H1 (cell line): ENCODE measurements around the gene CPTP. TPM values are rescaled to one million over a fixed set of nuclear protein-coding genes. Genes with fewer than 3 reads are reported as not detected.

Source experiments
- CTCF ChIA-PET: fragments of 300-600 bp; sonication (Branson Sonifier 250); formaldehyde crosslinking; loops from one replicate; lab custom pipeline; 2021; ENCODE audit not compliant: partially characterized antibody; lab: Charles Lee
- POLR2A ChIA-PET: fragments of 300-600 bp; sonication (Branson Sonifier 250); formaldehyde crosslinking; loops from one replicate; lab custom pipeline; 2021; ENCODE audit warnings: inconsistent platforms; ENCODE audit not compliant: partially characterized antibody; lab: Charles Lee
- DNase-seq, 2 experiments: peaks; one replicate each; pipeline versions ENCODE4 v3.0.0 to v3.0.0-alpha.2; 2010 to 2022; ENCODE audit warnings: low spot score in 2 of 2, low read depth in 1 of 2, mixed read lengths in 1 of 2
- FAIRE-seq: peaks from 2 replicates; lab custom pipeline; 2011; peaks lifted over from hg19 to GRCh38; lab: Jason Lieb, UNC
- H2AFZ ChIP-seq: 2 replicates; pipeline ENCODE4 v1.8.1; 2012; ENCODE audit warnings: low read length, inconsistent platforms
- H2AK5ac ChIP-seq: 2 replicates; pipeline ENCODE4 v1.6.1; 2013; ENCODE audit warnings: low read depth, low read length
- H2BK120ac ChIP-seq: replicated peaks from 2 replicates; pipeline ENCODE3; 2013; ENCODE audit warnings: low read depth, low read length, inconsistent platforms
- H2BK12ac ChIP-seq: 2 replicates; pipeline ENCODE4 v1.6.1; 2013; ENCODE audit warnings: low read depth, low read length
- H2BK15ac ChIP-seq: 2 replicates; pipeline ENCODE4 v1.6.1; 2013; ENCODE audit warnings: low read length
- H2BK20ac ChIP-seq: 2 replicates; pipeline ENCODE4 v1.6.1; 2013; ENCODE audit warnings: low read length
- H2BK5ac ChIP-seq: 2 replicates; pipeline ENCODE4 v1.6.1; 2013; ENCODE audit warnings: low read depth, low read length
- H3K14ac ChIP-seq: 2 replicates; pipeline ENCODE4 v1.6.1; 2013; ENCODE audit warnings: inconsistent platforms; ENCODE audit not compliant: insufficient read length
- H3K18ac ChIP-seq: 2 replicates; pipeline ENCODE4 v1.6.1; 2013; ENCODE audit warnings: low read length; ENCODE audit errors: extremely low read depth
- H3K23ac ChIP-seq: 2 replicates; pipeline ENCODE4 v1.6.1; 2013; ENCODE audit warnings: inconsistent platforms; ENCODE audit not compliant: insufficient read length
- H3K23me2 ChIP-seq: 2 replicates; pipeline ENCODE4 v1.6.1; 2013; ENCODE audit warnings: low read depth, low read length
- H3K27ac ChIP-seq: 2 replicates; pipeline ENCODE4 v1.6.1; 2011; ENCODE audit warnings: low read depth, low read length, inconsistent platforms
- H3K27me3 ChIP-seq, 4 experiments: replicated peaks in 1 of 4; 1 replicate in 1 of 4; 2 replicates in 3 of 4; pipeline versions ENCODE4 v1.6.1 to v1.8.1; 2011 to 2013; ENCODE audit warnings: low read length in 3 of 4, mild to moderate bottlenecking in 3 of 4, inconsistent platforms in 2 of 4, mixed read lengths in 2 of 4, moderate library complexity in 1 of 4; ENCODE audit not compliant: control insufficient read depth in 3 of 4, insufficient read depth in 3 of 4; ENCODE audit errors: extremely low read depth in 1 of 4
- H3K36me3 ChIP-seq, 4 experiments: 2 replicates each; pipeline versions ENCODE4 v1.6.1 to v1.8.1; 2011 to 2013; ENCODE audit warnings: mild to moderate bottlenecking in 4 of 4, low read length in 3 of 4, moderate library complexity in 2 of 4, control low read depth in 1 of 4, inconsistent platforms in 1 of 4; ENCODE audit not compliant: insufficient read depth in 4 of 4, control insufficient read depth in 2 of 4
- H3K4ac ChIP-seq: replicated peaks from 2 replicates; pipeline ENCODE3; 2013; ENCODE audit warnings: low read length, low read depth, mixed read lengths, inconsistent platforms; ENCODE audit not compliant: insufficient read length
- H3K4me1 ChIP-seq, 4 experiments: replicated peaks in 1 of 4; 1 replicate in 1 of 4; 2 replicates in 3 of 4; pipeline versions ENCODE4 v1.6.1 to v1.8.1; 2011 to 2013; ENCODE audit warnings: low read length in 3 of 4, inconsistent platforms in 2 of 4, mixed read lengths in 1 of 4; ENCODE audit not compliant: insufficient read depth in 4 of 4, control insufficient read depth in 3 of 4
- H3K4me2 ChIP-seq, 2 experiments: 2 replicates each; pipeline versions ENCODE4 v1.6.1 to v1.8.1; 2011 to 2013; ENCODE audit warnings: low read depth in 2 of 2, low read length in 2 of 2, control low read depth in 1 of 2, inconsistent platforms in 1 of 2, mild to moderate bottlenecking in 1 of 2; ENCODE audit not compliant: insufficient read depth in 1 of 2
- H3K4me3 ChIP-seq, 4 experiments: fragments of 200-600, 300-600 bp in 1 of 4; sonication (generic), shearing (Covaris generic), sonication (Bioruptor Twin) in 1 of 4; 2 replicates each; pipeline versions ENCODE4 v1.5.1 to v1.8.1; 2011 to 2016; ENCODE audit warnings: low read length in 4 of 4, low read depth in 3 of 4, control low read depth in 2 of 4, inconsistent platforms in 2 of 4, mild to moderate bottlenecking in 2 of 4, mixed read lengths in 1 of 4, moderate library complexity in 1 of 4; ENCODE audit not compliant: insufficient read depth in 2 of 4; ENCODE audit errors: extremely low read depth in 1 of 4
- H3K56ac ChIP-seq: replicated peaks from 2 replicates; pipeline ENCODE3; 2013; ENCODE audit warnings: low read depth, mild to moderate bottlenecking, mixed read lengths, low read length, inconsistent platforms; ENCODE audit not compliant: insufficient read length
- H3K79me1 ChIP-seq: 2 replicates; pipeline ENCODE4 v1.6.1; 2013; ENCODE audit warnings: low read depth, low read length, control low read depth
- H3K79me2 ChIP-seq, 2 experiments: 2 replicates each; pipeline versions ENCODE4 v1.6.1 to v1.8.1; 2012 to 2013; ENCODE audit warnings: low read length in 2 of 2, mild to moderate bottlenecking in 2 of 2, inconsistent platforms in 1 of 2; ENCODE audit not compliant: insufficient read depth in 2 of 2, control insufficient read depth in 1 of 2
- H3K9ac ChIP-seq, 4 experiments: replicated peaks in 1 of 4; 1 replicate in 1 of 4; 2 replicates in 3 of 4; pipeline versions ENCODE4 v1.6.1 to v1.8.1; 2011 to 2013; ENCODE audit warnings: low read depth in 3 of 4, low read length in 3 of 4, control low read depth in 2 of 4, mild to moderate bottlenecking in 2 of 4, moderate library complexity in 2 of 4, inconsistent platforms in 1 of 4; ENCODE audit errors: extremely low read depth in 1 of 4
- H3K9me3 ChIP-seq, 2 experiments: 2 replicates each; pipeline versions ENCODE4 v1.6.1 to v1.8.1; 2012 to 2013; ENCODE audit warnings: mild to moderate bottlenecking in 2 of 2, moderate library complexity in 2 of 2, control low read depth in 1 of 2, inconsistent platforms in 1 of 2, low read depth in 1 of 2, low read length in 1 of 2, mixed read lengths in 1 of 2; ENCODE audit not compliant: insufficient read depth in 2 of 2
- H4K20me1 ChIP-seq, 2 experiments: replicated peaks in 1 of 2; 2 replicates each; pipeline versions ENCODE3 to v1.8.1; 2011 to 2013; ENCODE audit warnings: inconsistent platforms in 2 of 2, low read length in 2 of 2, mild to moderate bottlenecking in 1 of 2; ENCODE audit not compliant: insufficient read depth in 2 of 2, control insufficient read depth in 1 of 2
- H4K5ac ChIP-seq: 2 replicates; pipeline ENCODE4 v1.6.1; 2013; ENCODE audit warnings: low read length, low read depth, mixed read lengths, inconsistent platforms; ENCODE audit not compliant: insufficient read length
- H4K8ac ChIP-seq: 2 replicates; pipeline ENCODE4 v1.8.0; 2013; ENCODE audit warnings: mild to moderate bottlenecking, moderate library complexity, low read length, inconsistent platforms; ENCODE audit not compliant: insufficient read depth; ENCODE audit errors: extremely low read depth
- H4K91ac ChIP-seq: replicated peaks from 2 replicates; pipeline ENCODE3; 2013; ENCODE audit warnings: low read length, mixed read lengths, inconsistent platforms; ENCODE audit not compliant: insufficient read length
- BRCA1 ChIP-seq: IDR thresholded peaks from 2 replicates; pipeline ENCODE4 v1.6.1; 2012; ENCODE audit warnings: low read depth, low read length, improper control_type of control experiment
- CHD2 ChIP-seq: IDR thresholded peaks from 2 replicates; pipeline ENCODE4 v1.6.1; 2012; ENCODE audit warnings: low read length, improper control_type of control experiment
- CREB1 ChIP-seq: IDR thresholded peaks from 2 replicates; pipeline ENCODE4 v1.6.1; 2012; ENCODE audit warnings: inconsistent platforms
- EZH2 ChIP-seq: fragments of 200-600 bp; sonication (generic); IDR thresholded peaks from 2 replicates; pipeline ENCODE4 v1.7.1; 2012; ENCODE audit warnings: low read depth, mild to moderate bottlenecking, moderate library complexity, low read length, inconsistent platforms; ENCODE audit not compliant: severe bottlenecking
- FOSL1 ChIP-seq: IDR thresholded peaks from 2 replicates; pipeline ENCODE4 v1.6.1; 2011; ENCODE audit warnings: mild to moderate bottlenecking, low read depth, low read length, moderate library complexity; ENCODE audit not compliant: insufficient read depth
- GABPA ChIP-seq: IDR thresholded peaks from 2 replicates; pipeline ENCODE4 v1.6.1; 2011; ENCODE audit warnings: mild to moderate bottlenecking, low read length, moderate library complexity, borderline replicate concordance; ENCODE audit not compliant: insufficient read depth
- MAFK ChIP-seq: IDR thresholded peaks from 2 replicates; pipeline ENCODE4 v1.6.1; 2012; ENCODE audit warnings: low read depth, mild to moderate bottlenecking, improper control_type of control experiment, low read length
- POU5F1 ChIP-seq: IDR thresholded peaks from 2 replicates; pipeline ENCODE4 v1.6.1; 2011; ENCODE audit warnings: low read depth, mild to moderate bottlenecking, low read length, moderate library complexity
- RXRA ChIP-seq: IDR thresholded peaks from 2 replicates; pipeline ENCODE4 v1.6.1; 2011; ENCODE audit warnings: low read depth, mild to moderate bottlenecking, low read length, moderate library complexity; ENCODE audit not compliant: insufficient read depth
- SAP30 ChIP-seq: fragments of 300-600 bp; sonication (generic); IDR thresholded peaks from 2 replicates; pipeline ENCODE4 v1.7.1; 2012; ENCODE audit warnings: low read length, moderate library complexity, mild to moderate bottlenecking, inconsistent platforms; ENCODE audit not compliant: insufficient read depth, insufficient replicate concordance
- SIX5 ChIP-seq: IDR thresholded peaks from 2 replicates; pipeline ENCODE4 v1.6.1; 2011; ENCODE audit warnings: mild to moderate bottlenecking, low read depth, low read length
- TBP ChIP-seq: IDR thresholded peaks from 2 replicates; pipeline ENCODE4 v1.6.1; 2011; ENCODE audit warnings: low read depth, low read length, improper control_type of control experiment
- WGBS, 2 experiments: shearing (Covaris generic) in 1 of 2; methylation state at CpG; one replicate each; pipeline versions ENCODE4 v1.1.6 to v1.1.7; 2013 to 2015; ENCODE audit warnings: low lambda C conversion rate in 2 of 2, mixed read lengths in 2 of 2, inconsistent platforms in 1 of 2, low coverage in 1 of 2, missing lambda C conversion rate in 1 of 2; ENCODE audit not compliant: insufficient replicate concordance in 2 of 2, insufficient coverage in 1 of 2, insufficient read length in 1 of 2; ENCODE audit errors: extremely low coverage in 1 of 2, missing lambda C conversion rate in 1 of 2; 5-methylcytosine and 5-hydroxymethylcytosine counted together
- polyA plus RNA-seq, 7 experiments: library from polyadenylated mRNA; depleted of rRNA in 3 of 7; stranded (reverse) in 5 of 7; unstranded in 2 of 7; fragments of >200 nt in 5 of 7; fragments of 200-250 nt in 2 of 7; gene quantifications; 1 replicate in 5 of 7; 2 replicates in 1 of 7; 4 replicates in 1 of 7; pipeline versions ENCODE4 v1.2.1 to v1.2.3, GENCODE V29; 2011 to 2013; ENCODE audit warnings: missing spikeins in 2 of 7, mixed read lengths in 2 of 7
- total RNA-seq: library from RNA; stranded (reverse); fragmentation: NEBNext Ultra II Directional; extraction: Animal tissue kit (Norgen Biotek cat#: 25700); gene quantifications from 2 replicates; pipeline ENCODE4 v1.2.1, GENCODE V29; 2021

The CPTP gene
- total and polyA plus RNA-seq, 2 of the 8 experiments (the other 6 are each of a cell fraction or from before 2014, with no cell fraction given): 8.1 to 10.6 TPM

DNA sequence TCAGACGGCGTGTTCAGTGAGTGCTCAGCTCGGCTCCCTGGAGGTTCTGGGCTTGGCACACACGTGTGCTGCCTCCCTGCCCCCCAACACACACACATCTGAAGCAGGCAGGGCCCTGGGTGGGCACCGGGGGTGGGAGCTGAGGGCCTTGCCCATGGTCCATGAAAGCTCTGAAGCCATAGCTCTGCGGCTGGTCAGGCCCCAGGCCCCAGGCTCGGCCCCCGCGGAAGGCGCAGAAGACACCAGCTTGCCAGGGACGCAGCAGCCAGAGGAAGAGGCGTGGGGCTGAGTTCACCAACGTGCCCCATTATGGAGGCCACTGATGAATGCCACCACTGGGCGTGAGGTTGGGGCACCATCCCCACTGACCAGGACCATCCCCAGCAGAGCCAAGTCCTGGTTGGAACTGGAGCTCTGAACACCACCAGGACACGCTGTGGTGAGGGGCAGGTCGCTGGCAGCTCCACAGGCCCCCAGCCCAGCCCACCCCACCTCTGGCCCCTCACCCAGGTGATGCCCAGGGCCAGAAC is 46.2 kb downstream of the CPTP start:
- no peak overlapping the region for H2AFZ ChIP-seq
- H3K9me3 ChIP-seq: peaks cover 12 to 16% of the 10 kb centered on the region in 2 experiments; a peak in 3 of 4 replicates
- no peak overlapping the region for H3K4me2 ChIP-seq
- peaks cover 24% of the 10 kb centered on the region; the same call in 1 of the 2 replicates for H3K23me2 ChIP-seq
- H3K4me1 ChIP-seq: peaks cover 0 to 12% (median 9%) of the 10 kb centered on the region in 4 experiments; a peak in 5 of 7 replicates
- no peak overlapping the region for H4K5ac ChIP-seq
- no peak overlapping the region for H2BK120ac ChIP-seq
- no peak overlapping the region for H4K91ac ChIP-seq
- H2BK15ac ChIP-seq: no peak overlapping the region
- no peak overlapping the region for H3K4ac ChIP-seq
- H4K8ac ChIP-seq: no peak overlapping the region
- no peaks in the 10 kb centered on the region for H3K27me3 ChIP-seq
- H3K27ac ChIP-seq: no peak overlapping the region
- H3K36me3 ChIP-seq: peaks cover 0 to 4% (median 0%) of the 10 kb centered on the region in 4 experiments; a peak in 2 of 8 replicates
- H3K18ac ChIP-seq: no peak overlapping the region
- H2BK20ac ChIP-seq: no peak overlapping the region
- H2AK5ac ChIP-seq: no peak overlapping the region
- no peak overlapping the region for H3K56ac ChIP-seq
- no peak overlapping the region for H2BK5ac ChIP-seq
- peaks cover 5 to 17% of the 10 kb centered on the region in 2 experiments; a peak in 3 of 4 replicates for H3K79me2 ChIP-seq
- no peak overlapping the region for H3K4me3 ChIP-seq
- FAIRE-seq (no peak), DNase-seq (no peak)
- peaks cover 3% of the 10 kb centered on the region; the same call in 1 of the 2 replicates for H3K79me1 ChIP-seq
- POLR2A ChIA-PET: interaction anchor here (0.7 to 33.4 kb wide), 8 partner anchors 8 to 135 kb away, joined by 3 to 719 read pairs (median 13); partner anchors contain the start of genes CCNL2, MRPL20 and MXRA8
- no peak overlapping the region for H3K23ac ChIP-seq
- 87% methylated on average over 3 of the region's 16 CpGs; no CpG with 5 or more reads in 1 of the 2 experiments for WGBS, 2 experiments
- TF ChIP-seq SAP30 (no peak), CHD2 (no peak), GABPA (no peak), RXRA (no peak), SIX5 (no peak), MAFK (no peak), BRCA1 (no peak), EZH2 (no peak), CREB1 (no peak), FOSL1 (no peak), POU5F1 (no peak), TBP (no peak)
- no peak overlapping the region for H2BK12ac ChIP-seq
- peaks cover 0 to 17% of the 10 kb centered on the region in 2 experiments for H4K20me1 ChIP-seq
- no peak overlapping the region for H3K9ac ChIP-seq
- H3K14ac ChIP-seq: no peak overlapping the region
- CTCF ChIA-PET: interaction anchor here (0.6 to 4.5 kb wide), 21 partner anchors 8 to 295 kb away, joined by 3 to 40 read pairs (median 4); partner anchors contain the start of genes CCNL2 and DVL1
